GM13977 (cell line): ENCODE measurements around the gene MEGF11.

Source experiments
- DNase-seq: peaks from one replicate; pipeline ENCODE4 v3.0.0; 2012; ENCODE audit warnings: low spot score
- CTCF ChIP-seq: IDR thresholded peaks from 2 replicates; pipeline ENCODE4 v1.5.1; 2012; ENCODE audit warnings: mild to moderate bottlenecking, control low read depth; ENCODE audit not compliant: insufficient read depth; ENCODE audit errors: extremely low read depth, missing control alignments
- in situ Hi-C: fragments of 300-500 bp; cut with MboI; formaldehyde crosslinking; loops from one replicate; pipeline ENCODE4 v1.12.0; 2022; ENCODE audit warnings: low sequenced_read_pairs, low pct_unique_long_range_greater_than_20kb, mixed read lengths, inconsistent platforms; ENCODE audit not compliant: unreplicated experiment

Gene MEGF11

GRCh38 chr15:66066005-66066404, 187.5 kb downstream of the MEGF11 start:
- no peak for TF ChIP-seq CTCF
- in situ Hi-C loops, result no loop called here
- DNase-seq, result no peak

- no peak for TF ChIP-seq CTCF
- DNase-seq, result no peak
- in situ Hi-C loops, result no loop called here
These were observed 188.2 kb downstream of the MEGF11 start for GRCh38 chr15:66065325-66065724.

GRCh38 chr15:66063147-66063546, 190.4 kb downstream of the MEGF11 start:
- in situ Hi-C loops, result no loop called here
- TF ChIP-seq CTCF, result no peak
- no peak for DNase-seq

GRCh38 chr15:66057089-66057488, 196.5 kb downstream of the MEGF11 start:
- in situ Hi-C loops, result no loop called here
- TF ChIP-seq CTCF, result no peak

GRCh38 chr15:66053991-66054390, 199.6 kb downstream of the MEGF11 start:
- DNase-seq, result no peak
- in situ Hi-C loops, result no loop called here
- TF ChIP-seq CTCF, result no peak

More at GRCh38 chr15:66057089-66057488, 196.5 kb downstream of the MEGF11 start:
- no peak for DNase-seq

- TF ChIP-seq CTCF, result no peak
- DNase-seq, result no peak
- in situ Hi-C loops, result no loop called here
These were observed 201.7 kb downstream of the MEGF11 start for GRCh38 chr15:66051833-66052232.

- no peak for DNase-seq
- in situ Hi-C loops, result no loop called here
These were observed 203.3 kb downstream of the MEGF11 start for GRCh38 chr15:66050264-66050663.

More at GRCh38 chr15:66050264-66050663, 203.3 kb downstream of the MEGF11 start:
- TF ChIP-seq CTCF, result no peak
